Esophagus muscularis mucosa (tissue), 4 donors: Measurements from ENCODE around the gene FBXL19.

Source experiments
- CTCF ChIP-seq, 3 experiments: fragments of 200-600 bp in 2 of 3; fragments of 450-650 bp in 1 of 3; sonication (generic) in 2 of 3; IDR thresholded peaks; one replicate each; pipeline ENCODE4 v1.5.1; 2017 to 2019; ENCODE audit warnings: antibody characterized with exemption in 3 of 3, mild to moderate bottlenecking in 2 of 3, moderate library complexity in 1 of 3
- EP300 ChIP-seq: sonication (generic); formaldehyde crosslinking; IDR thresholded peaks from one replicate; pipeline ENCODE4 v1.6.1; 2017; ENCODE audit warnings: antibody characterized with exemption
- POLR2AphosphoS5 ChIP-seq, 2 donors: sonication (generic); formaldehyde crosslinking; IDR thresholded peaks; one replicate each; pipeline ENCODE4 v1.6.1; 2017; ENCODE audit warnings: antibody characterized with exemption in 2 of 2

GRCh38 chr16:30900588-30900987 is 22.8 kb upstream of the FBXL19 start:
- no peak for TF ChIP-seq CTCF (IDR thresholded peaks at IDR 0.05)
- TF ChIP-seq POLR2AphosphoS5 (IDR thresholded peaks at IDR 0.05): no peak
- TF ChIP-seq EP300: no peak
